GM19468 (cell line): Measurements from ENCODE around the gene LYRM9.
"Not testable (repeated sequence)": the region's sequence is repeated elsewhere in the genome, so short reads cannot be mapped to it uniquely, and the experiment has no call there.

ENCODE experiments used
- ATAC-seq: cut with Tn5 transposase; IDR thresholded peaks from one replicate; pipeline ENCODE4 v1.9.1; 2021; ENCODE audit warnings: mild to moderate bottlenecking, moderate library complexity, moderate number of reproducible peaks; ENCODE audit not compliant: unreplicated experiment; ENCODE audit errors: extremely low read depth

LYRM9 gene

DNA sequence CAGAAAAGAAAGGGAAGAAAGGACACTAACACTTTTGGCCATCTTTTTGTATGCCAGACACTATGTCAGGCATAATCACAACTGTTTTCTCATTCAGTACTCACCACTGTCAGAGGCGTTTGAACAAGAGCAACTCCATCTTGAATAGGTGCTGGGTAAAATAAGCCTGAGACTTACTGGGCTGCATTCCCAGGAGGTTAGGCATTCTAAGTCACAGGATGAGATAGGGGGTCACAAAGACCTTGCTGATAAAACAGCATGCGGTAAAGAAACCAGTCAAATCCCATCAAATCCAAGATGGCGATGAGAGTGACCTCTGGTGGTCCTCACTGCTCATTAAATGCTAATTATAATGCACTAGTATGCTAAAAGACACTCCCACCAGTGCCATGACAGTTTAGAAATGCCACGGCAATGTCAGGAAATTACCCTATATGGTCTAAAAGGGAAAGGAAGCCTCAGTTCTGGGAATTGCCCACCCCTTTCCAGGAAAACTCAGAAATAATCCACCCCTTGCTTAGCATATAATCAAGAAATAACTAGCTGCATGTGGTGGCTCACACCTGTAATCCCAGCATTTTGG is 14.9 kb upstream of the LYRM9 start:
- no peak for ATAC-seq

DNA sequence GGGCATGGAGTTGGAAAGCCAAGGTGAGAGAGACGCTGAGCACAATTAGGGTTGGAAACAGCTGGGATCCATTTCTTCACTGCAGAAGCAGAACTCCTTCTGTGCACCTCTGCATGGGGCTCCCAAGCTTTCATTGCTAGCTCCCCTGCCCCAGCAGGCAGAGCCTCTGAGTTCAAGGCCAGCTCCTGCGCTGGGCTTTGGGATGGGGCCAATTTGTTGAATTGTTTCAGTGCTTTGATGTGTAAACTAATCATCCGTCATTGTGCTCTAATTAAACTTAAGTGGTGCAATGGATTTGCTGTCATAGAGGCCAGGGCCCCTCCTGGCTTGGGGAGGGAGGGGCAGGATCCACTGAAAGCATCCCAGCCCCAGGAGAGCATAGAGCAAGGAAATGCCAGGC is 13.5 kb upstream of the LYRM9 start:
- no peak for ATAC-seq

GRCh38 chr17:27906226-27906580 is 13.0 kb upstream of the LYRM9 start:
- no peak for ATAC-seq

GRCh38 chr17:27905447-27906225 is 12.5 kb upstream of the LYRM9 start:
- no peak for ATAC-seq

DNA sequence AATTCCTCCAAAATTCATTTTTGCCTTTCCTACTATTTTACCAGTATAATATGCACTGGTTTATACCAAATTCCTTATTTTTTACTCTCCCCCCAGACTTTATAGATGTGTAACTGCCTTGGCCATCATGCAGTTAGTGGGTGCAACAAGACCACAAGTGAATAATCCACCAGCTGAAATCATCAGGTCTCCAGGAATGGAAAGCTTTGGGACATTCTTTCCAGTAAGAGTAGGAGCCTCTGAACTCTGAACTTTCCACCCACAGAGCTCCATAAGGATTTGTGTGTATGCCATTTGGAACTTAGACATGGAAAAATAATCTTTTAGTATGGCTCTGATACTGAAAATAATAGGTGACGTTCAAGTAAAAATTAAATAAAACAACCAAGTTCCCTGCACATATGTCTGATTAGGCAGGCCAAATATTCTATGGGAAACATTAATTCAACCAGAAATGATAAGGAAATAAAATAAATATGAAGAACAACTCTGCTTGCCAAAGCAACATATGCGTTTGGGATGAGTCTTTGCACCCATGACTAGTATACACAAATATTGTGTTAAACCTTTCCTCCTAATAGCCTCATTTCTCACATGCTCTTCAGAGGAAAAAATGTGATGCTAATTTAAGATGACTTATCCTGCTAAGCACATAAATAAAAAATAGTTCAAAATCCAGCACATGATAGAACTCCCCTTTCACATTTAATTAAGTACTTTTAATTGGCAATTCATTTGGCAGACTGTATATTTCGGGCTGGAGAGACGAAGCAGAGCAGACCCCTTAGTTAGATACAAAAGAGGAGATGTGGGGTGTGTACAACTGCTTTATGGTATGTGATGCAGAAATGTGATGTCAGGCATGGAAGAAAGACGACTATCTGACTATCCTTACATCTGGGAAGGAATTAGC is 11.6 kb upstream of the LYRM9 start:
- no peak for ATAC-seq

DNA sequence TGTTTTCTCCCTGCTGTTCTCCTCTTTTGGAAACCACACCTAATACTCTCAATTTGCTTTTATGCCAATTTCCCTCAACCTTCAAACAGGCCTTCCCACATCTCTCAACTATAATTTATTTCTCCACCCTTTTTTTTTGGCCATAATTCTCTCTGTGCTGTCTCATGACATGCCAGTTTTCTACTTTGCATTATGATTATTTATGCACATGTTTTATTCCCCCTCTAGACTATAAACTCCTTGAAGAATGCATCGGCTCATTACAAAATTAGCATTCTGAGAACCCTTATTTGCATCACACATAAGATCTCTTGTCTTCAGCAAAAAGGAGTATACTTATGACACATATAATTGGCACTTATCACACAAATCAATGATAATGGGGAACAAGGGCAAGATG is 10.9 kb upstream of the LYRM9 start:
- no peak for ATAC-seq

DNA sequence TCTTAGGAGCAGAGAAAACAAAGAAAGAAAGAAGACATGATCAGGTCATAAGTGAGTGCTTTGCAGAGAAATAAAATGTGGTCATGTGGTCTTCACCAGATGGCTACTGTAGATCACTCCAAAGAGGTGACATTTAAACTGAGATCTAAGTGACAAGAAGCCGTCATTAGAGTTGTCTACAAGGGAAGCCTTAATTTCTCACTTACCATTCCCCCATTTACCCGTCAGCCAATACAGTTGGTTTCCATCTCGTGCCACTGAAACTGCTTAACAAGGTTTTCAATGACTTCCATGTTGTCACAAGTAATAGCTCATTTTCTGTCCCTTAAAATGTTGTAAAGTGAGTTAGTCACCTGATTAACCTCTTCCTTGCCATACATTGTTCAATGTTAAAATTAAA is 6.4 kb upstream of the LYRM9 start:
- ATAC-seq, result no peak

DNA sequence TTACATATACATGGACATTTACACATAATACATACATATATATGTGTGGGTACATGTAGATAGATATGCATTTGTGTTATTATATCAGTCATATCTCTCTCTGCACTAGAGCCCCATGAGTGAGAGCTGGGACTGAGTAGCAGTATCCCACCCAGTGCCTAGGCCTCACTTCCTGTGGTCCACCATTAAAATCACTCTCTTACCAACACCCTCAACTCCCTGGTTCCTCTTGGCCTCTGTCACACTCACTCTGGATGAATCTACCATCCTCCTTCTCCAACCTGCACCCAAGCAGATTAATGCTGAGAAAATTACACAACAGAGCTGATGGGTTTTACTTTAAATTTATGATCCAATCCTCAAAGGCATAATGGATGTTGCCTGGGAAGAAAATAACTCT is 4.9 kb upstream of the LYRM9 start:
- no peak for ATAC-seq

- no peak for ATAC-seq
These were observed 3.5 kb upstream of the LYRM9 start for GRCh38 chr17:27896701-27897100.

DNA sequence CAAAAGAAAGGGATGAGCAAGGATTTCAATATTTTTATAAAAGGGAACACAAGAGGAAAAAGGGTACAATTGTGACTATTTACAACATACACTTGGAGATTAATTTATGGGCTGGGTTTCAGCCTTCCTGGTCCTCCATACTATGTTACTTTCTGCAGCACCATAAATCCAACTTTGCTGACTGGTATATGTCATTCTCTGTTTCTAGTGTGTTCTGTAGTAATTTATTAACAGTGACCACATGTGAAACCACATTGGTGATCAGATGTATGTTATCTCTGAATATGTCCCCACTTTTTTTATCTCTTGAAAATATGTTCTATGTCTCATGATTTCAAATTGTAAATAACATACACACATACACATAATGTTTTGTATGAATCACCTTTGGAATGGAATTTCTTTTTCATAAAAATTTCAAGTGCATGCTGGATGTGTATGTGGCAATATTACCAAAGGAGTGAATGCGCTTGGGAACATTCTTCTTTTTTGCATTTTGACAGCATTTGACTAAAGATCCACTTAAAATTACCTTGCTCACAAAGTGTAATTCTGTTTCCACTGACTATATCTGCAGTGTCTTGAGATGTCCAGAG is 2.9 kb upstream of the LYRM9 start:
- ATAC-seq, result no peak

GRCh38 chr17:27895123-27895895 is 2.1 kb upstream of the LYRM9 start:
- ATAC-seq, result no peak

GRCh38 chr17:27893841-27894503 is 807 bp upstream of the LYRM9 start:
- no peak for ATAC-seq

GRCh38 chr17:27892542-27892865 is 661 bp downstream of the LYRM9 start:
- no peak for ATAC-seq

- no peak for ATAC-seq
These were observed 1.3 kb downstream of the LYRM9 start for GRCh38 chr17:27891841-27892240.

DNA sequence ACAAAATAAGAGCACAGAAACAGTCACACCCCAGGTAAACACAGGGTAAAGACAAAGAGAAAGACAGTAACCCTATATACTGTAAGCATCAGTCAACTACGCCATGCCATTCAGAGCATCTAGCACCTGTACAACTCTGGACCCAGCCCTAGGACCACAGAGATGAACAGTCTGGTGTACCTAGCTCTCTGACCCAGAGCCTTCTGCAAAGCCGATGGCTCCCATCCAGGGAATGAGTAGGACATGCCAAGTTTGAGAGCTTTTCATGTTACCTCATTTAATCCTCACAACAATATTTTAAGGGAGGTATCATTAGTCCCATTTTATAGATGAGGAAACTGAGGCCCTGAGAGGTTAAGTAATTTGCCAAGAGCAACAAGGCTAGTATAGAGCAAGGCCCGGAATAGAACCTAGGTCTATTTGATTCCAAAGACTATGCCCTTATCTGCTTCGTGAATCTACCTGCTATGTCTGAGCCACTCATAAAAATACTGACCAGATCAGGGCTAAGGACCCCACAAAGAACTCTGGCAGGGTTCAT is 3.4 kb downstream of the LYRM9 start:
- no peak for ATAC-seq

- no peak for ATAC-seq
These were observed 4.2 kb downstream of the LYRM9 start for GRCh38 chr17:27888945-27889344.

- ATAC-seq, result no peak
These were observed 5.1 kb downstream of the LYRM9 start for GRCh38 chr17:27888067-27888466.

DNA sequence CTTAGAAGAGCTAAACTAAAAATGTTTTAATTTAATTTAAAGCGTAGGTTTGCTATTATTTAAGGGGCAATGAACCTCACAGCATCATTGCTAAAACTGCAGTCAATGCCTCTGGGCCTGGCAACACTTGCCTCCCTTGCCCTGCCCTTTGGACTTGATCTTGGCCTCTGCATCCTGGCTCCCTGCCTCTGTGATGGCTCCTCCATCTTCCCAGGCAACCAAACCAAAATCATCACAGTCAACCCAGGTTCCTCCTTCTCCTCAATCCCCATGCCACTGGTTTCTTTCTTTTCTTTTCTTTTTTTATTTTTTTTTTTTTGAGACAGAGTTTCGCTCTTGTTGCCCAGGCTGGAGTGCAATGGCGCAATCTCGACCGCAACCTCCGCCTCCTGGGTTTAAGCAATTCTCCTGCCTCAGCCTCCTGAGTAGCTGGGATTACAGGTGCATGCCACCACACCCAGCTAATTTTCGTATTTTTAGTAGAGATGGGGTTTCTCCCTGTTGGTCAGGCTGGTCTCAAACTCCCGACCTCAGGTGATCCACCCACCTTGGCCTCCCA is 6.7 kb downstream of the LYRM9 start:
- ATAC-seq, result not testable (repeated sequence)
